B cell (primary cell): ENCODE measurements around the gene ATAD3A. TPM values are rescaled to one million over a fixed set of nuclear protein-coding genes. Genes with fewer than 3 reads are reported as not detected.
A peak's percentile ranks its signal among the peaks of the same experiment; 100 is the strongest.

Experiments used
- ATAC-seq: fragments of 200-7000 bp; cut with Tn5 transposase; one replicate; pipeline ENCODE4 v1.10.0; 2021; ENCODE audit warnings: low read depth, mild to moderate bottlenecking, moderate number of reproducible peaks, moderate library complexity
- CTCF ChIA-PET: fragments of 350-600 bp; sonication (Branson Sonifier 250); formaldehyde crosslinking; loops from one replicate; lab custom pipeline; 2021; ENCODE audit warnings: antibody characterized with exemption, inconsistent platforms; lab: Charles Lee
- POLR2A ChIA-PET: fragments of 350-600 bp; sonication (Branson Sonifier 250); formaldehyde crosslinking; loops from one replicate; lab custom pipeline; 2021; ENCODE audit warnings: antibody characterized with exemption; lab: Charles Lee
- DNase-seq: peaks from one replicate; pipeline ENCODE4 v3.0.0; 2013
- H2AFZ ChIP-seq: 2 replicates; pipeline ENCODE4 v1.6.1; 2012; ENCODE audit warnings: mild to moderate bottlenecking, low read depth, low read length; ENCODE audit not compliant: insufficient read depth, poor library complexity, severe bottlenecking
- H3K27ac ChIP-seq, 2 donors: 1 replicate in 1 of 2; 2 replicates in 1 of 2; pipeline ENCODE4 v1.5.1; 2012 to 2013; ENCODE audit warnings: low read length in 2 of 2, mild to moderate bottlenecking in 2 of 2, moderate library complexity in 1 of 2
- H3K27me3 ChIP-seq, 4 experiments: fragments of 200-600 bp in 1 of 4; sonication (generic) in 1 of 4; replicated peaks in 1 of 4; 1 replicate in 2 of 4; 2 replicates in 2 of 4; pipeline versions ENCODE4 v1.6.1 to v1.7.0; 2013 to 2016; ENCODE audit warnings: low read length in 3 of 4, mild to moderate bottlenecking in 2 of 4, mixed read lengths in 1 of 4, moderate library complexity in 1 of 4; ENCODE audit not compliant: insufficient read depth in 4 of 4, control insufficient read depth in 3 of 4; ENCODE audit errors: control extremely low read depth in 1 of 4
- H3K36me3 ChIP-seq, 2 experiments: replicated peaks in 1 of 2; 1 replicate in 1 of 2; 2 replicates in 1 of 2; pipeline versions ENCODE4 v1.6.1 to v1.7.1; 2013; ENCODE audit warnings: low read length in 1 of 2; ENCODE audit not compliant: insufficient read depth in 2 of 2, control insufficient read depth in 1 of 2; ENCODE audit errors: control extremely low read depth in 1 of 2, extremely low read depth in 1 of 2
- H3K4me1 ChIP-seq, 2 donors: fragments of 200-600 bp in 1 of 2; sonication (generic) in 1 of 2; 1 replicate in 1 of 2; 2 replicates in 1 of 2; pipeline versions ENCODE4 v1.5.1 to v1.6.1; 2013 to 2017; ENCODE audit warnings: low read length in 2 of 2; ENCODE audit not compliant: control insufficient read depth in 2 of 2, insufficient read depth in 2 of 2
- H3K4me2 ChIP-seq: replicated peaks from 2 replicates; pipeline ENCODE3; 2012; ENCODE audit warnings: mild to moderate bottlenecking, low read depth, low read length; ENCODE audit not compliant: poor library complexity, severe bottlenecking
- H3K4me3 ChIP-seq, 5 experiments: fragments of 200-600 bp in 1 of 5; sonication (generic) in 1 of 5; 1 replicate in 3 of 5; 2 replicates in 2 of 5; pipeline versions ENCODE4 v1.5.1 to v1.7.0; 2011 to 2016; ENCODE audit warnings: low read length in 4 of 5, mild to moderate bottlenecking in 4 of 5, low read depth in 2 of 5, control low read depth in 1 of 5, moderate library complexity in 1 of 5; ENCODE audit not compliant: insufficient read depth in 1 of 5; ENCODE audit errors: control extremely low read depth in 1 of 5, extremely low read depth in 1 of 5
- H3K79me2 ChIP-seq: fragments of 200-600 bp; sonication (generic); one replicate; pipeline ENCODE4 v1.6.0; 2016; ENCODE audit warnings: low read length; ENCODE audit not compliant: control insufficient read depth, insufficient read depth
- H3K9ac ChIP-seq: fragments of 200-600 bp; sonication (generic); 2 replicates; pipeline ENCODE4 v1.6.1; 2017; ENCODE audit warnings: mild to moderate bottlenecking, low read length, moderate library complexity
- H3K9me3 ChIP-seq, 3 donors: one replicate each; pipeline versions ENCODE4 v1.6.1 to v1.7.1; 2013; ENCODE audit warnings: low read length in 2 of 3; ENCODE audit not compliant: control insufficient read depth in 2 of 3, insufficient read depth in 1 of 3; ENCODE audit errors: control extremely low read depth in 1 of 3
- H4K20me1 ChIP-seq: 2 replicates; pipeline ENCODE4 v1.6.0; 2012; ENCODE audit warnings: mild to moderate bottlenecking, low read length; ENCODE audit not compliant: insufficient read depth, control insufficient read depth, poor library complexity, severe bottlenecking
- H3K27ac Mint-ChIP-seq: one replicate; pipeline ENCODE4 v1.8.0; 2021; ENCODE audit warnings: mixed read lengths
- H3K27me3 Mint-ChIP-seq: one replicate; pipeline ENCODE4 v1.8.0; 2021; ENCODE audit warnings: mixed read lengths
- H3K4me1 Mint-ChIP-seq: one replicate; pipeline ENCODE4 v1.8.0; 2021; ENCODE audit warnings: mixed read lengths
- H3K4me3 Mint-ChIP-seq: one replicate; pipeline ENCODE4 v1.8.0; 2021; ENCODE audit warnings: mixed read lengths
- H3K9me3 Mint-ChIP-seq: one replicate; pipeline ENCODE4 v1.8.0; 2022; ENCODE audit warnings: mixed read lengths; ENCODE audit not compliant: insufficient read depth
- EZH2 ChIP-seq: IDR thresholded peaks from 2 replicates; pipeline ENCODE4 v1.6.1; 2012; ENCODE audit warnings: borderline replicate concordance, low read depth, mild to moderate bottlenecking, moderate library complexity, low read length; ENCODE audit not compliant: insufficient read depth, poor library complexity, severe bottlenecking
- WGBS: methylation state at CpG from one replicate; pipeline ENCODE4 v1.1.5; 2013; ENCODE audit warnings: missing lambda C conversion rate; ENCODE audit not compliant: insufficient coverage; 5-methylcytosine and 5-hydroxymethylcytosine counted together
- intact Hi-C: fragments of 100-400 bp; cut with micrococcal nuclease; formaldehyde crosslinking; loops from one replicate; pipeline ENCODE4 v1.10.0; 2022
- polyA plus RNA-seq: library from polyadenylated mRNA; depleted of rRNA; stranded (reverse); fragments of >200 nt; gene quantifications from 2 replicates; pipeline ENCODE4 v1.2.3, GENCODE V29; 2012
- total RNA-seq, 2 donors: library from RNA; stranded (reverse); fragments of 120-200 nt in 1 of 2; gene quantifications; 1 replicate in 1 of 2; 2 replicates in 1 of 2; pipeline versions ENCODE4 v1.2.3 to v1.2.4, GENCODE V29; 2013 to 2022
- TF ChIP-seq, protein P1 (sequence below): fragments of 200-600 bp; IDR thresholded peaks from one replicate; pipeline ENCODE4 v1.8.0; 2022; ENCODE audit warnings: antibody characterized with exemption, mild to moderate bottlenecking

The ATAD3A gene
- total and polyA plus RNA-seq, 2 donors (not counting 1 experiment from before 2014, with no cell fraction given): 17.5 to 17.8 TPM

- no peaks in the 10 kb centered on the region for H3K9me3 Mint-ChIP-seq
Measured at GRCh38 chr1:1558591-1558990, 46.6 kb downstream of the ATAD3A start.

GRCh38 chr1:1559066-1559465 lies 47.1 kb downstream of the ATAD3A start:
- H3K4me1 ChIP-seq: no peaks in the 10 kb centered on the region
- no peak overlapping the region for H2AFZ ChIP-seq
- H3K4me3 ChIP-seq: no peak overlapping the region
- no peak overlapping the region for H3K4me2 ChIP-seq
- no peak for ATAC-seq
- no peaks in the 10 kb centered on the region for H3K27me3 Mint-ChIP-seq
- ChIA-PET CTCF (no interaction called here), POLR2A (interaction anchor here (0.6 kb wide), 1 partner anchor 274 kb away, joined by 3 read pairs; no protein-coding TSS in a partner anchor)
- H3K4me3 Mint-ChIP-seq: no peak overlapping the region
- H3K79me2 ChIP-seq: peaks cover 43% of the 10 kb centered on the region
- H3K9me3 Mint-ChIP-seq: no peaks in the 10 kb centered on the region
- no peak overlapping the region for H3K9ac ChIP-seq
- WGBS: 94% methylated on average over 15 of the region's 17 CpGs
- peaks cover 10% of the 10 kb centered on the region for H3K4me1 Mint-ChIP-seq
- no peak for DNase-seq
- H3K27me3 ChIP-seq: no peaks in the 10 kb centered on the region
- H3K36me3 ChIP-seq: peaks cover 0 to 26% of the 10 kb centered on the region in 2 experiments
- H3K9me3 ChIP-seq: no peaks in the 10 kb centered on the region
- H4K20me1 ChIP-seq: peaks cover 54% of the 10 kb centered on the region
- H3K27ac ChIP-seq: no peak overlapping the region
- intact Hi-C loops: no loop called here
- TF ChIP-seq EZH2: no peak
- TF ChIP-seq, protein P1, sequence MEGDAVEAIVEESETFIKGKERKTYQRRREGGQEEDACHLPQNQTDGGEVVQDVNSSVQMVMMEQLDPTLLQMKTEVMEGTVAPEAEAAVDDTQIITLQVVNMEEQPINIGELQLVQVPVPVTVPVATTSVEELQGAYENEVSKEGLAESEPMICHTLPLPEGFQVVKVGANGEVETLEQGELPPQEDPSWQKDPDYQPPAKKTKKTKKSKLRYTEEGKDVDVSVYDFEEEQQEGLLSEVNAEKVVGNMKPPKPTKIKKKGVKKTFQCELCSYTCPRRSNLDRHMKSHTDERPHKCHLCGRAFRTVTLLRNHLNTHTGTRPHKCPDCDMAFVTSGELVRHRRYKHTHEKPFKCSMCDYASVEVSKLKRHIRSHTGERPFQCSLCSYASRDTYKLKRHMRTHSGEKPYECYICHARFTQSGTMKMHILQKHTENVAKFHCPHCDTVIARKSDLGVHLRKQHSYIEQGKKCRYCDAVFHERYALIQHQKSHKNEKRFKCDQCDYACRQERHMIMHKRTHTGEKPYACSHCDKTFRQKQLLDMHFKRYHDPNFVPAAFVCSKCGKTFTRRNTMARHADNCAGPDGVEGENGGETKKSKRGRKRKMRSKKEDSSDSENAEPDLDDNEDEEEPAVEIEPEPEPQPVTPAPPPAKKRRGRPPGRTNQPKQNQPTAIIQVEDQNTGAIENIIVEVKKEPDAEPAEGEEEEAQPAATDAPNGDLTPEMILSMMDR: no peak
- no peak overlapping the region for H3K27ac Mint-ChIP-seq

More at GRCh38 chr1:1558591-1558990, 46.6 kb downstream of the ATAD3A start:
- H3K27ac Mint-ChIP-seq: peak overlapping the region; percentile 27
- Histone ChIP-seq H3K27ac (no peak overlapping the region), H3K4me1 (no peaks in the 10 kb centered on the region), H3K4me2 (no peak overlapping the region), H3K4me3 (no peak overlapping the region), H4K20me1 (peaks cover 54% of the 10 kb centered on the region), H3K9me3 (no peaks in the 10 kb centered on the region), H3K9ac (no peak overlapping the region), H3K36me3 (peaks cover 0 to 21% of the 10 kb centered on the region in 2 experiments), H2AFZ (no peak overlapping the region), H3K79me2 (peaks cover 42% of the 10 kb centered on the region), H3K27me3 (no peaks in the 10 kb centered on the region)
- intact Hi-C loops: no loop called here
- no peak for TF ChIP-seq EZH2
- TF ChIP-seq, protein P1: no peak
- H3K4me3 Mint-ChIP-seq: no peak overlapping the region
- 75% methylated on average over 4 of the region's 4 CpGs for WGBS
- peaks cover 10% of the 10 kb centered on the region for H3K4me1 Mint-ChIP-seq
- CTCF ChIA-PET: no interaction called here
- no peaks in the 10 kb centered on the region for H3K27me3 Mint-ChIP-seq
- POLR2A ChIA-PET: interaction anchor here (0.6 kb wide), 1 partner anchor 274 kb away, joined by 3 read pairs; no protein-coding TSS in a partner anchor
- ATAC-seq: no peak
- DNase-seq: no peak
